ENCODE measurements around the gene FTO.

GRCh38 chr16:53894686-53895085 lies 190.7 kb downstream of the FTO start:
- TF ChIP-seq CTCF (IDR thresholded peaks at IDR 0.05; ENCODE audit: insufficient read depth, low read length, poor library complexity, severe bottlenecking) (no peak), EZH2phosphoT487 (conservative IDR thresholded peaks at IDR 0.05; ENCODE audit: low read length) (no peak)
